ENCODE results near the gene GDPD3. TPM values are rescaled to one million over a fixed set of nuclear protein-coding genes. Genes with fewer than 3 reads are reported as not detected.

The GDPD3 gene
- polyA plus RNA-seq, 12 donors = 4.1 to 10.7 (median 5.5) TPM; not detected in 1

DNA sequence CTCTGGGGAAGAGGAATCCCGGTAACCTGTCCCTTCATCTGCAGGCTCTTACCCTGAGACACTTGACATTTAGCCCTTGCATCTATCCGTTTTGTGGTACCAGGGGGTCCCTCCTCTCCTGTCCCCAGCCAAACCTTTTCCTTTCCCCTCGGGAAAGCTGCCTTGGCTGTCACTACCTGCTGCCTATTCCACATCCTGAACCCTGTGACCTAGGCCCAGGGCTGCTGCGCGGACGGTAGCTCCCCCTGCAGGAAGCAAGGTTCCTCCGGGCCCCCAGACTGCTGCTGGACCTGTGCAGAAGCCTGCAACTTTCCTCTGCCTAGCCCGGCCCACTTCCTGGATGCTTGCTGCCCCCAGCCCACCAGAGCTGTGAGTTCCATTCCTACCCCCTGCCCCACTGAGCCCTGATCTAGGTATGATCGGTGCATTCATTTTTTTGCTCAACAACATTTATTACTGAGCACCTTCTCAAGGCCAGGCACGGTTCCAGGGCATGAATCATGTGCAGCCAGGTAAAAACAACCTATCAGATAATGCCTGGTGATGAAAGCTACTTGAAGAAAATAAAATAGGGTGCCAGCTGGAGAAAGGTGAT is 58.3 kb downstream of the GDPD3 start:
- no peak for DNase-seq

Other genes with a start within 250 kb of the GDPD3 start
- gene SEZ6L2, start 214.0 kb downstream of the GDPD3 start, polyA plus RNA-seq (ENCODE audit: insufficient read length in 12 of 12) = 1 to 10 TPM in 10 of 12 donors, under 1 TPM in 1, not detected in 1; 0.99 to 9.6 (median 1.5) TPM
- 10 to 100 TPM in 1 of 12 donors, under 1 TPM in 9, not detected in 2; 0.27 to 10.5 (median 0.32) TPM for gene ASPHD1, start 213.0 kb downstream of the GDPD3 start, polyA plus RNA-seq (ENCODE audit: insufficient read length in 12 of 12)
- gene KCTD13, start 187.3 kb downstream of the GDPD3 start, polyA plus RNA-seq (ENCODE audit: insufficient read length in 12 of 12) = 10 to 100 TPM in 6 of 12 donors, 1 to 10 TPM in 5, not detected in 1; 7.6 to 21.0 (median 10.7) TPM
- 10 to 100 TPM in 11 of 12 donors, not detected in 1; 54.9 to 69.3 (median 60.5) TPM for gene TMEM219, start 151.5 kb downstream of the GDPD3 start, polyA plus RNA-seq (ENCODE audit: insufficient read length in 12 of 12)
- 10 to 100 TPM in 11 of 12 donors, not detected in 1; 24.9 to 47.2 (median 31.2) TPM for gene TAOK2, start 139.7 kb downstream of the GDPD3 start, polyA plus RNA-seq (ENCODE audit: insufficient read length in 12 of 12)
- gene HIRIP3, start 117.9 kb downstream of the GDPD3 start, polyA plus RNA-seq (ENCODE audit: insufficient read length in 12 of 12) = 10 to 100 TPM in 11 of 12 donors, not detected in 1; 10.2 to 15.6 (median 12.0) TPM
- 10 to 100 TPM in 11 of 12 donors, not detected in 1; 24.0 to 62.2 (median 32.7) TPM for gene INO80E, start 117.3 kb downstream of the GDPD3 start, polyA plus RNA-seq (ENCODE audit: insufficient read length in 12 of 12)
- 1 to 10 TPM in 4 of 12 donors, under 1 TPM in 6, not detected in 2; 0.30 to 1.4 (median 0.94) TPM for gene DOC2A, start 102.5 kb downstream of the GDPD3 start, polyA plus RNA-seq (ENCODE audit: insufficient read length in 12 of 12)
- gene C16orf92, start 90.3 kb downstream of the GDPD3 start, polyA plus RNA-seq (ENCODE audit: insufficient read length in 12 of 12) = not detected
- 1 to 10 TPM in 5 of 12 donors, under 1 TPM in 6, not detected in 1; 0.42 to 7.5 (median 0.80) TPM for gene TLCD3B, start 82.3 kb downstream of the GDPD3 start, polyA plus RNA-seq (ENCODE audit: insufficient read length in 12 of 12)
- gene ALDOA, start 47.8 kb downstream of the GDPD3 start, polyA plus RNA-seq (ENCODE audit: insufficient read length in 12 of 12) = 1,000 to 10,000 TPM in 10 of 12 donors, 100 to 1,000 TPM in 2; 871 to 3,402 (median 1,561) TPM
- 10 to 100 TPM in 11 of 12 donors, not detected in 1; 43.0 to 95.7 (median 53.3) TPM for gene PPP4C, start 37.5 kb downstream of the GDPD3 start, polyA plus RNA-seq (ENCODE audit: insufficient read length in 12 of 12)
- 1 to 10 TPM in 1 of 12 donors, under 1 TPM in 9, not detected in 2; 0.38 to 3.4 (median 0.52) TPM for gene TBX6, start 21.6 kb downstream of the GDPD3 start, polyA plus RNA-seq (ENCODE audit: insufficient read length in 12 of 12)
- gene YPEL3, start 17.3 kb downstream of the GDPD3 start, polyA plus RNA-seq (ENCODE audit: insufficient read length in 12 of 12) = 10 to 100 TPM in 11 of 12 donors, not detected in 1; 21.9 to 98.3 (median 27.6) TPM
- 100 to 1,000 TPM in 1 of 12 donors, 10 to 100 TPM in 10, not detected in 1; 36.6 to 102 (median 44.4) TPM for gene MAPK3, start 9.7 kb upstream of the GDPD3 start, polyA plus RNA-seq (ENCODE audit: insufficient read length in 12 of 12)
- 10 to 100 TPM in 8 of 12 donors, 1 to 10 TPM in 3, not detected in 1; 6.0 to 41.9 (median 11.0) TPM for gene CORO1A, start 70.1 kb upstream of the GDPD3 start, polyA plus RNA-seq (ENCODE audit: insufficient read length in 12 of 12)
- gene BOLA2B, start 80.1 kb upstream of the GDPD3 start, polyA plus RNA-seq (ENCODE audit: insufficient read length in 12 of 12) = 10 to 100 TPM in 10 of 12 donors, not detected in 2; 13.0 to 35.0 (median 17.4) TPM
- gene SLX1A, start 80.3 kb upstream of the GDPD3 start, polyA plus RNA-seq (ENCODE audit: insufficient read length in 12 of 12) = 10 to 100 TPM in 9 of 12 donors, 1 to 10 TPM in 2, not detected in 1; 6.8 to 21.8 (median 13.7) TPM
- gene SULT1A3, start 85.7 kb upstream of the GDPD3 start, polyA plus RNA-seq (ENCODE audit: insufficient read length in 12 of 12) = 1 to 10 TPM in 10 of 12 donors, not detected in 2; 1.7 to 5.9 (median 3.7) TPM
- gene NPIPB13, start 134.9 kb upstream of the GDPD3 start, polyA plus RNA-seq (ENCODE audit: insufficient read length in 12 of 12) = 10 to 100 TPM in 5 of 12 donors, 1 to 10 TPM in 3, under 1 TPM in 2, not detected in 2; 0.24 to 22.5 (median 10.1) TPM
- 10 to 100 TPM in 11 of 12 donors, not detected in 1; 26.8 to 87.9 (median 33.5) TPM for gene CD2BP2, start 241.8 kb upstream of the GDPD3 start, polyA plus RNA-seq (ENCODE audit: insufficient read length in 12 of 12)